GM12878 (cell line): ENCODE measurements around the gene UTF1. TPM values are rescaled to one million over a fixed set of nuclear protein-coding genes. Genes with fewer than 3 reads are reported as not detected.

Experiments used
- ATAC-seq: fragments of 200-7000 bp; cut with Tn5 transposase; 3 replicates; pipeline ENCODE4 v1.9.1; 2020; ENCODE audit warnings: mild to moderate bottlenecking, moderate library complexity
- BruUV-seq: library from RNA; stranded (reverse); fragments of 400-500 nt; replicated peaks from 2 replicates; lab custom pipeline; 2021; lab: Mats Ljungman, UMichigan
- CTCF ChIA-PET: fragments of 300-600 bp; sonication (Branson Sonifier 250); formaldehyde crosslinking; extraction: SDS; loops from one replicate; lab custom pipeline; 2021; ENCODE audit warnings: inconsistent platforms; lab: Yijun Ruan, JAX
- POLR2A ChIA-PET: fragments of 350-600 bp; formaldehyde crosslinking; extraction: SDS; loops from one replicate; lab custom pipeline; 2021; ENCODE audit warnings: inconsistent platforms; lab: Charles Lee
- RAD21 ChIA-PET: fragments of 300-600 bp; sonication (Branson Sonifier 250); formaldehyde crosslinking; loops from one replicate; lab custom pipeline; 2023; ENCODE audit warnings: antibody characterized with exemption; ENCODE audit not compliant: unreplicated experiment; lab: Charles Lee
- SMC1A ChIA-PET: fragments of 300-600 bp; sonication (Branson Sonifier 250); formaldehyde crosslinking; loops from one replicate; lab custom pipeline; 2023; ENCODE audit not compliant: unreplicated experiment, uncharacterized antibody; lab: Charles Lee
- DNase-seq: peaks from one replicate; pipeline ENCODE4 v3.0.0-alpha.2; 2011; ENCODE audit warnings: low read depth, low spot score
- FAIRE-seq: peaks from 3 replicates; lab custom pipeline; 2011; peaks lifted over from hg19 to GRCh38; lab: Jason Lieb, UNC
- H2AFZ ChIP-seq: 2 replicates; pipeline ENCODE4 v1.6.0; 2011; ENCODE audit warnings: low read depth, low read length, control low read depth; ENCODE audit not compliant: control insufficient read depth
- H3K27ac ChIP-seq: 2 replicates; pipeline ENCODE4 v1.5.1; 2011; ENCODE audit warnings: control low read depth; ENCODE audit not compliant: control insufficient read depth, insufficient read depth
- H3K27me3 ChIP-seq, 2 experiments: replicated peaks in 1 of 2; 2 replicates each; pipeline versions ENCODE4 v1.6.0 to v1.6.1; 2011; ENCODE audit warnings: low read length in 1 of 2; ENCODE audit not compliant: control insufficient read depth in 2 of 2, insufficient read depth in 2 of 2
- H3K36me3 ChIP-seq, 2 experiments: 2 replicates each; pipeline ENCODE4 v1.5.1; 2011; ENCODE audit warnings: low read length in 1 of 2; ENCODE audit not compliant: control insufficient read depth in 2 of 2, insufficient read depth in 2 of 2
- H3K4me1 ChIP-seq: 2 replicates; pipeline ENCODE4 v1.6.1; 2011; ENCODE audit warnings: mild to moderate bottlenecking, low read length, moderate library complexity, mixed read lengths; ENCODE audit not compliant: control insufficient read depth, insufficient read depth
- H3K4me2 ChIP-seq: 2 replicates; pipeline ENCODE4 v1.6.0; 2011; ENCODE audit warnings: control low read depth; ENCODE audit not compliant: control insufficient read depth, insufficient read depth
- H3K4me3 ChIP-seq: fragments of 200-600 bp; sonication (generic); 2 replicates; pipeline ENCODE4 v1.5.1; 2016
- H3K79me2 ChIP-seq: 2 replicates; pipeline ENCODE4 v1.6.0; 2011; ENCODE audit warnings: low read length; ENCODE audit not compliant: control insufficient read depth, insufficient read depth
- H3K9ac ChIP-seq: 2 replicates; pipeline ENCODE4 v1.8.0; 2011; ENCODE audit warnings: low read length, control low read depth, mixed read lengths; ENCODE audit not compliant: control insufficient read depth, insufficient read depth
- H3K9me3 ChIP-seq: replicated peaks from 3 replicates; pipeline ENCODE4 v1.5.1; 2011; ENCODE audit warnings: mild to moderate bottlenecking, low read length; ENCODE audit not compliant: control insufficient read depth, insufficient read depth
- H4K20me1 ChIP-seq: 2 replicates; pipeline ENCODE4 v1.6.0; 2011; ENCODE audit not compliant: control insufficient read depth, insufficient read depth
- EED ChIP-seq: sonication (generic); IDR thresholded peaks from 2 replicates; pipeline ENCODE4 v1.6.1; 2016; ENCODE audit warnings: antibody characterized with exemption, low read depth
- JUND ChIP-seq: IDR thresholded peaks from 2 replicates; pipeline ENCODE4 v1.6.1; 2012; ENCODE audit warnings: low read depth, mild to moderate bottlenecking, low read length, improper control_type of control experiment, moderate library complexity
- KLF5 ChIP-seq: fragments of 450-650 bp; IDR thresholded peaks from 2 replicates; pipeline ENCODE4 v1.6.1; 2014; ENCODE audit warnings: mild to moderate bottlenecking; ENCODE audit not compliant: partially characterized antibody
- MYC ChIP-seq: IDR thresholded peaks from 2 replicates; pipeline ENCODE4 v1.6.1; 2011; ENCODE audit warnings: mild to moderate bottlenecking, low read length, moderate library complexity, inconsistent platforms; ENCODE audit not compliant: insufficient read depth, insufficient replicate concordance, insufficient read length, severe bottlenecking
- NR2C2 ChIP-seq: IDR thresholded peaks from 2 replicates; pipeline ENCODE4 v1.6.1; 2011; ENCODE audit warnings: borderline replicate concordance, low read depth; ENCODE audit not compliant: control insufficient read depth, insufficient read length
- POU2F2 ChIP-seq: IDR thresholded peaks from 3 replicates; pipeline ENCODE4 v1.6.1; 2011; ENCODE audit warnings: low read depth, mild to moderate bottlenecking, low read length, borderline replicate concordance
- RELA ChIP-seq: fragments of 450-650 bp; IDR thresholded peaks from 2 replicates; pipeline ENCODE4 v1.8.0; 2014; ENCODE audit warnings: borderline replicate concordance; ENCODE audit not compliant: partially characterized antibody
- SIX5 ChIP-seq: IDR thresholded peaks from 2 replicates; pipeline ENCODE4 v1.6.1; 2011; ENCODE audit warnings: mild to moderate bottlenecking, low read depth, low read length, moderate library complexity; ENCODE audit not compliant: severe bottlenecking
- SP1 ChIP-seq: IDR thresholded peaks from one replicate; pipeline ENCODE4 v1.6.1; 2011; ENCODE audit warnings: low read depth, low read length
- TCF7 ChIP-seq: IDR thresholded peaks from 2 replicates; pipeline ENCODE4 v1.6.1; 2014; ENCODE audit warnings: antibody characterized with exemption, borderline replicate concordance
- YBX1 ChIP-seq: fragments of 450-650 bp; IDR thresholded peaks from 2 replicates; pipeline ENCODE4 v1.6.1; 2016; ENCODE audit warnings: antibody characterized with exemption
- ZSCAN29 ChIP-seq: fragments of 450-650 bp; IDR thresholded peaks from 2 replicates; pipeline ENCODE4 v1.6.1; 2017; ENCODE audit warnings: mild to moderate bottlenecking, moderate library complexity
- ZZZ3 ChIP-seq: IDR thresholded peaks from 2 replicates; pipeline ENCODE4 v1.6.1; 2011; ENCODE audit warnings: low read depth; ENCODE audit not compliant: control insufficient read depth, insufficient read length
- WGBS: methylation state at CpG from one replicate; pipeline ENCODE4 v1.1.6; 2016; ENCODE audit warnings: low lambda C conversion rate; ENCODE audit not compliant: insufficient replicate concordance, insufficient coverage; ENCODE audit errors: missing lambda C conversion rate; 5-methylcytosine and 5-hydroxymethylcytosine counted together
- in situ Hi-C: fragments of 300-500 bp; cut with MboI; formaldehyde crosslinking; loops from 9 replicates; pipeline ENCODE4 v1.14.3; 2018; ENCODE audit warnings: mixed read lengths
- intact Hi-C: fragments of 100-400 bp; cut with micrococcal nuclease; formaldehyde crosslinking; loops from one replicate; pipeline ENCODE4 v1.14.2; 2022; ENCODE audit not compliant: unreplicated experiment
- polyA plus RNA-seq, 11 experiments: library from polyadenylated mRNA; depleted of rRNA in 4 of 11; unstranded in 6 of 11; stranded (reverse) in 5 of 11; fragments of >200 nt; fragmentation: Nextera tagmentation in 4 of 11; fragmentation: Illumina TruSeq in 1 of 11; extraction: Ambion mirVana in 4 of 11; extraction: Trizol in 1 of 11; gene quantifications; 1 replicate in 1 of 11; 2 replicates in 10 of 11; pipeline versions ENCODE4 v1.2.1 to v1.2.3, GENCODE V29; 2011 to 2016; ENCODE audit warnings: inconsistent platforms in 2 of 11, missing spikeins in 2 of 11, low read depth in 1 of 11
- total RNA-seq, 4 experiments: library from RNA; depleted of rRNA in 3 of 4; stranded (reverse); fragments of >200 nt in 3 of 4; fragmentation: Illumina TruSeq in 1 of 4; extraction: Trizol in 1 of 4; gene quantifications; 2 replicates each; pipeline versions ENCODE4 v1.2.1 to v1.2.3, GENCODE V29; 2013 to 2021
- TF ChIP-seq, protein P1 (sequence below): IDR thresholded peaks from 2 replicates; pipeline ENCODE4 v1.6.1; 2012; ENCODE audit warnings: low read depth, low read length, improper control_type of control experiment
- TF ChIP-seq, protein P2 (sequence below): fragments of 450-650 bp; formaldehyde crosslinking; IDR thresholded peaks from 2 replicates; pipeline ENCODE4 v1.4.0; 2022; ENCODE audit warnings: mild to moderate bottlenecking, moderate library complexity
- TF ChIP-seq, protein P3 (sequence below): IDR thresholded peaks from 2 replicates; pipeline ENCODE4 v1.6.1; 2012; ENCODE audit warnings: low read depth, low read length, improper control_type of control experiment

UTF1 gene
- total and polyA plus RNA-seq, 10 of the 15 experiments (the other 5 are each of a cell fraction or from before 2014, with no cell fraction given): not detected

DNA sequence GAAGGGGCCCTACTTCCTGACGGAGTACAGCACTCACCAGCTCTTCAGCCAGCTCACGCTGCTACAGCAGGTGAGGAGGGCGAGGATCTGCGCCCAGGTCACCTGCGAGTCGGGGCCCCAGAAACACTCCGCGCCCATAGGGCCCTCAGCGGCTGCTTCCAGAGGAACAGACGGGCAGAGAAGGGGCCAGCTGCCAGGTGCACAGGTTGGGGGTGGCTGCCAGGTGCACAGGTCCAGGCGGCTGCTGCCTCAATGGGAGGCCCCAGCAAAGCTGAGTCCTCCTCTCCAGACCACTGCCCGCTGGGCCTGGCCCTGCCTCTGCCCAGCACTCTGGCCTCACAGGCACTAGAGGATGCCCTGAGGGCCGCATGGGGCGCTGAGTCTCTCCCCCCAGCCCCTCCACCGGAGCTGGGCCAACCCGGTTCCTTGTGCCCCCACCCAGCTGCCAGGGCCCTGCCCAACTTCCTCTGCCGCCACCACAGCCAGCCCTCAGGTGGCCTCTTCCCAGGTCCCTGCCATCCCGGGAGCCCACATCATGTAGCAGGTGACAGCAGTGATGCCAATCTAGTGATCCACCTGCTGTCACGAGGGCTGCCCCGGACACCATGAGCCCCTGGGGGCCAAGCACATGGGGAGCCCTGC is 17.0 kb upstream of the UTF1 start:
- Histone ChIP-seq H2AFZ (no peak overlapping the region), H3K27ac (no peak overlapping the region), H3K4me1 (no peaks in the 10 kb centered on the region), H3K9me3 (no peaks in the 10 kb centered on the region), H3K27me3 (no peaks in the 10 kb centered on the region), H3K4me2 (no peak overlapping the region), H3K4me3 (no peak overlapping the region), H4K20me1 (no peaks in the 10 kb centered on the region), H3K36me3 (no peaks in the 10 kb centered on the region), H3K79me2 (no peaks in the 10 kb centered on the region), H3K9ac (no peak overlapping the region)
- BruUV-seq: no TSS peak
- no peak for TF ChIP-seq ZZZ3
- TF ChIP-seq RELA: no peak
- TF ChIP-seq, protein P1, sequence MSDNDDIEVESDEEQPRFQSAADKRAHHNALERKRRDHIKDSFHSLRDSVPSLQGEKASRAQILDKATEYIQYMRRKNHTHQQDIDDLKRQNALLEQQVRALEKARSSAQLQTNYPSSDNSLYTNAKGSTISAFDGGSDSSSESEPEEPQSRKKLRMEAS: no peak
- TF ChIP-seq SIX5: no peak
- no peak for TF ChIP-seq EED
- TF ChIP-seq KLF5: no peak
- TF ChIP-seq, protein P2, sequence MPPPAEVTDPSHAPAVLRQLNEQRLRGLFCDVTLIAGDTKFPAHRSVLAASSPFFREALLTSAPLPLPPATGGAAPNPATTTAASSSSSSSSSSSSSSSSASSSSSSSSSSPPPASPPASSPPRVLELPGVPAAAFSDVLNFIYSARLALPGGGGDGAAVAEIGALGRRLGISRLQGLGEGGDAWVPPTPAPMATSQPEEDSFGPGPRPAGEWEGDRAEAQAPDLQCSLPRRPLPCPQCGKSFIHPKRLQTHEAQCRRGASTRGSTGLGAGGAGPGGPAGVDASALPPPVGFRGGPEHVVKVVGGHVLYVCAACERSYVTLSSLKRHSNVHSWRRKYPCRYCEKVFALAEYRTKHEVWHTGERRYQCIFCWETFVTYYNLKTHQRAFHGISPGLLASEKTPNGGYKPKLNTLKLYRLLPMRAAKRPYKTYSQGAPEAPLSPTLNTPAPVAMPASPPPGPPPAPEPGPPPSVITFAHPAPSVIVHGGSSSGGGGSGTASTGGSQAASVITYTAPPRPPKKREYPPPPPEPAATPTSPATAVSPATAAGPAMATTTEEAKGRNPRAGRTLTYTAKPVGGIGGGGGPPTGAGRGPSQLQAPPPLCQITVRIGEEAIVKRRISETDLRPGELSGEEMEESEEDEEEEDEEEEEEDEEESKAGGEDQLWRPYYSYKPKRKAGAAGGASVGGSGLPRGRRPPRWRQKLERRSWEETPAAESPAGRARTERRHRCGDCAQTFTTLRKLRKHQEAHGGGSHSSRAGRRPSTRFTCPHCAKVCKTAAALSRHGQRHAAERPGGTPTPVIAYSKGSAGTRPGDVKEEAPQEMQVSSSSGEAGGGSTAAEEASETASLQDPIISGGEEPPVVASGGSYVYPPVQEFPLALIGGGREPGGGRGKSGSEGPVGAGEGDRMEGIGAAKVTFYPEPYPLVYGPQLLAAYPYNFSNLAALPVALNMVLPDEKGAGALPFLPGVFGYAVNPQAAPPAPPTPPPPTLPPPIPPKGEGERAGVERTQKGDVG (CRISPR knock-in tag): no peak
- no peak for TF ChIP-seq JUND
- TF ChIP-seq SP1: no peak
- no peak for TF ChIP-seq TCF7
- no peak for TF ChIP-seq ZSCAN29
- TF ChIP-seq, protein P3, sequence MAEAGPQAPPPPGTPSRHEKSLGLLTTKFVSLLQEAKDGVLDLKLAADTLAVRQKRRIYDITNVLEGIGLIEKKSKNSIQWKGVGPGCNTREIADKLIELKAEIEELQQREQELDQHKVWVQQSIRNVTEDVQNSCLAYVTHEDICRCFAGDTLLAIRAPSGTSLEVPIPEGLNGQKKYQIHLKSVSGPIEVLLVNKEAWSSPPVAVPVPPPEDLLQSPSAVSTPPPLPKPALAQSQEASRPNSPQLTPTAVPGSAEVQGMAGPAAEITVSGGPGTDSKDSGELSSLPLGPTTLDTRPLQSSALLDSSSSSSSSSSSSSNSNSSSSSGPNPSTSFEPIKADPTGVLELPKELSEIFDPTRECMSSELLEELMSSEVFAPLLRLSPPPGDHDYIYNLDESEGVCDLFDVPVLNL: no peak
- TF ChIP-seq YBX1: no peak
- TF ChIP-seq MYC: no peak
- TF ChIP-seq NR2C2: no peak
- TF ChIP-seq POU2F2: no peak
- FAIRE-seq: no peak
- ATAC-seq: no peak
- in situ Hi-C loops: no loop called here
- SMC1A ChIA-PET: no interaction called here
- DNase-seq: no peak
- CTCF ChIA-PET: no interaction called here
- POLR2A ChIA-PET: no interaction called here
- 50% methylated on average over 17 of the region's 20 CpGs for WGBS
- RAD21 ChIA-PET: no interaction called here
- intact Hi-C loops: no loop called here
